ENCODE measurements around the gene NGEF.

DNA sequence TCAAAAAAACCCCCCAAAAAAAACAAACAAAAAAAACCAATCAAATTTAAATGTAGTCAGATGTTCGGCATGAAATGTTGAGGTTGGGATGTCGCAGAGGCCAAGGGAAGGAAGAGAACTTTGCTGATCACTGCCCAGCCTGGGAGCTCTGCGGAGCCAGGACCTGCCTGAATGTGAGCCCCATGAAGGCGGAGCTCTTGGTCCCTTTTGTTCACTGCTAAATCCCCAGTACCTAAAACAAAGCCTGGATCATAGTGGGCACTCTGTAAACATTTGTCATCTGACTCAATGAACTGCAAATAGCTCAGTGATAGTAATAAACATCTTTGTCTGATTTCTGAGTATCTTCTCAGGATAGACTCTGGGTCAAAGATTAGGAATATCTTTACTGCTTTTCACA, 64.0 kb downstream of the NGEF start:
- no peak for TF ChIP-seq CBFB (CRISPR knock-in tag; IDR thresholded peaks at IDR 0.05; ENCODE audit: low read depth)
- TF ChIP-seq, protein P1, sequence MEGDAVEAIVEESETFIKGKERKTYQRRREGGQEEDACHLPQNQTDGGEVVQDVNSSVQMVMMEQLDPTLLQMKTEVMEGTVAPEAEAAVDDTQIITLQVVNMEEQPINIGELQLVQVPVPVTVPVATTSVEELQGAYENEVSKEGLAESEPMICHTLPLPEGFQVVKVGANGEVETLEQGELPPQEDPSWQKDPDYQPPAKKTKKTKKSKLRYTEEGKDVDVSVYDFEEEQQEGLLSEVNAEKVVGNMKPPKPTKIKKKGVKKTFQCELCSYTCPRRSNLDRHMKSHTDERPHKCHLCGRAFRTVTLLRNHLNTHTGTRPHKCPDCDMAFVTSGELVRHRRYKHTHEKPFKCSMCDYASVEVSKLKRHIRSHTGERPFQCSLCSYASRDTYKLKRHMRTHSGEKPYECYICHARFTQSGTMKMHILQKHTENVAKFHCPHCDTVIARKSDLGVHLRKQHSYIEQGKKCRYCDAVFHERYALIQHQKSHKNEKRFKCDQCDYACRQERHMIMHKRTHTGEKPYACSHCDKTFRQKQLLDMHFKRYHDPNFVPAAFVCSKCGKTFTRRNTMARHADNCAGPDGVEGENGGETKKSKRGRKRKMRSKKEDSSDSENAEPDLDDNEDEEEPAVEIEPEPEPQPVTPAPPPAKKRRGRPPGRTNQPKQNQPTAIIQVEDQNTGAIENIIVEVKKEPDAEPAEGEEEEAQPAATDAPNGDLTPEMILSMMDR (IDR thresholded peaks at IDR 0.05), result no peak
- TF ChIP-seq, protein P2, sequence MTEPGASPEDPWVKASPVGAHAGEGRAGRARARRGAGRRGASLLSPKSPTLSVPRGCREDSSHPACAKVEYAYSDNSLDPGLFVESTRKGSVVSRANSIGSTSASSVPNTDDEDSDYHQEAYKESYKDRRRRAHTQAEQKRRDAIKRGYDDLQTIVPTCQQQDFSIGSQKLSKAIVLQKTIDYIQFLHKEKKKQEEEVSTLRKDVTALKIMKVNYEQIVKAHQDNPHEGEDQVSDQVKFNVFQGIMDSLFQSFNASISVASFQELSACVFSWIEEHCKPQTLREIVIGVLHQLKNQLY (CRISPR knock-in tag; IDR thresholded peaks at IDR 0.05), result no peak
- TF ChIP-seq, protein P3, sequence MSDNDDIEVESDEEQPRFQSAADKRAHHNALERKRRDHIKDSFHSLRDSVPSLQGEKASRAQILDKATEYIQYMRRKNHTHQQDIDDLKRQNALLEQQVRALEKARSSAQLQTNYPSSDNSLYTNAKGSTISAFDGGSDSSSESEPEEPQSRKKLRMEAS (CRISPR knock-in tag; IDR thresholded peaks at IDR 0.05), result no peak
- TF ChIP-seq ZNF121 (CRISPR knock-in tag; IDR thresholded peaks at IDR 0.05), result no peak
- TF ChIP-seq, protein P4, sequence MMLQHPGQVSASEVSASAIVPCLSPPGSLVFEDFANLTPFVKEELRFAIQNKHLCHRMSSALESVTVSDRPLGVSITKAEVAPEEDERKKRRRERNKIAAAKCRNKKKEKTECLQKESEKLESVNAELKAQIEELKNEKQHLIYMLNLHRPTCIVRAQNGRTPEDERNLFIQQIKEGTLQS (CRISPR knock-in tag; conservative IDR thresholded peaks at IDR 0.05), result no peak
- no peak for TF ChIP-seq SMAD4 (CRISPR knock-in tag; IDR thresholded peaks at IDR 0.05)
